Muscle of leg (tissue), 16 donors: ENCODE data around the gene TMEM183A. TPM values are rescaled to one million over a fixed set of nuclear protein-coding genes. Genes with fewer than 3 reads are reported as not detected.

Experiments used
- DNase-seq: peaks from one replicate; pipeline ENCODE4 v3.0.0; 2013
- H3K27ac ChIP-seq: one replicate; pipeline ENCODE4 v1.5.1; 2013; ENCODE audit warnings: mild to moderate bottlenecking, low read length, control low read depth
- H3K27me3 ChIP-seq: one replicate; pipeline ENCODE4 v1.6.1; 2013; ENCODE audit warnings: low read length; ENCODE audit not compliant: control insufficient read depth, insufficient read depth
- H3K36me3 ChIP-seq: one replicate; pipeline ENCODE4 v1.6.1; 2013; ENCODE audit warnings: low read length; ENCODE audit not compliant: control insufficient read depth, insufficient read depth
- H3K4me1 ChIP-seq: one replicate; pipeline ENCODE4 v1.6.1; 2013; ENCODE audit warnings: low read length; ENCODE audit not compliant: control insufficient read depth, insufficient read depth
- H3K4me3 ChIP-seq: one replicate; pipeline ENCODE4 v1.5.1; 2013; ENCODE audit warnings: low read length, control low read depth
- H3K9me3 ChIP-seq: replicated peaks from 2 replicates; pipeline ENCODE4 v1.6.1; 2013; ENCODE audit warnings: low read depth, low read length; ENCODE audit not compliant: control insufficient read depth
- WGBS: methylation state at CpG from one replicate; pipeline ENCODE4 v1.1.5; 2013; ENCODE audit warnings: missing lambda C conversion rate; ENCODE audit not compliant: insufficient coverage; 5-methylcytosine and 5-hydroxymethylcytosine counted together
- long read RNA-seq, 11 donors: transcript quantifications; one replicate each; lab custom pipeline, GENCODE V29; 2026
- polyA plus RNA-seq, 8 donors: library from polyadenylated mRNA; unstranded; fragments of 120-200 nt; gene quantifications; one replicate each; pipeline versions ENCODE4 v1.2.1 to v1.2.3, GENCODE V29; 2013; ENCODE audit warnings: inconsistent platforms in 1 of 8, low replicate concordance in 1 of 8; ENCODE audit not compliant: insufficient read length in 8 of 8, insufficient read depth in 1 of 8
- total RNA-seq: library from RNA; stranded (reverse); fragments of 120-200 nt; gene quantifications from one replicate; pipeline ENCODE4 v1.2.4, GENCODE V29; 2013

TMEM183A gene, protein sequence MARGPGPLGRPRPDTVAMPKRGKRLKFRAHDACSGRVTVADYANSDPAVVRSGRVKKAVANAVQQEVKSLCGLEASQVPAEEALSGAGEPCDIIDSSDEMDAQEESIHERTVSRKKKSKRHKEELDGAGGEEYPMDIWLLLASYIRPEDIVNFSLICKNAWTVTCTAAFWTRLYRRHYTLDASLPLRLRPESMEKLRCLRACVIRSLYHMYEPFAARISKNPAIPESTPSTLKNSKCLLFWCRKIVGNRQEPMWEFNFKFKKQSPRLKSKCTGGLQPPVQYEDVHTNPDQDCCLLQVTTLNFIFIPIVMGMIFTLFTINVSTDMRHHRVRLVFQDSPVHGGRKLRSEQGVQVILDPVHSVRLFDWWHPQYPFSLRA
- total RNA-seq, result 42.9 TPM
- polyA plus RNA-seq, result 10 to 100 TPM; 34.5 to 47.3 (median 40.2) TPM
- long read RNA-seq, donor 1, transcript TMEM183A-201 (8 exons, 3,019 nt), result major isoform, 5 of 5 reads
- long read RNA-seq, donor 1, partial matches to known transcripts, result 0 of 5 reads
- long read RNA-seq, donor 1, other reads (novel, unspliced or antisense), result 0 of 5 reads
- long read RNA-seq, donor 2, result 0 reads
- long read RNA-seq, donor 3, partial matches to known transcripts, result 10 of 16 reads
- long read RNA-seq, donor 3, other reads (novel, unspliced or antisense), result 0 of 16 reads
- long read RNA-seq, donor 4, transcript TMEM183A-201 (8 exons, 3,019 nt), result major isoform, 5 of 5 reads
- long read RNA-seq, donor 4, partial matches to known transcripts, result 0 of 5 reads
- long read RNA-seq, donor 4, other reads (novel, unspliced or antisense), result 0 of 5 reads
- long read RNA-seq, donor 5, transcript TMEM183A-201 (8 exons, 3,019 nt), result major isoform, 12 of 43 reads
- long read RNA-seq, donor 5, partial matches to known transcripts, result 30 of 43 reads
- long read RNA-seq, donor 5, other reads (novel, unspliced or antisense), result 0 of 43 reads
- long read RNA-seq, donor 6, transcript TMEM183A-201 (8 exons, 3,019 nt), result major isoform, 10 of 26 reads
- long read RNA-seq, donor 6, partial matches to known transcripts, result 16 of 26 reads
- long read RNA-seq, donor 6, other reads (novel, unspliced or antisense), result 0 of 26 reads
- long read RNA-seq, donor 7, transcript TMEM183A-201 (8 exons, 3,019 nt), result major isoform, 13 of 19 reads
- long read RNA-seq, donor 7, partial matches to known transcripts, result 0 of 19 reads
- long read RNA-seq, donor 7, other reads (novel, unspliced or antisense), result 6 of 19 reads
- long read RNA-seq, donor 8, transcript TMEM183A-201 (8 exons, 3,019 nt), result major isoform, 7 of 14 reads
- long read RNA-seq, donor 8, partial matches to known transcripts, result 7 of 14 reads
- long read RNA-seq, donor 8, other reads (novel, unspliced or antisense), result 0 of 14 reads
- long read RNA-seq, donor 9, transcript TMEM183A-201 (8 exons, 3,019 nt), result major isoform, 7 of 14 reads
- long read RNA-seq, donor 9, partial matches to known transcripts, result 7 of 14 reads
- long read RNA-seq, donor 9, other reads (novel, unspliced or antisense), result 0 of 14 reads
- long read RNA-seq, donor 10, transcript TMEM183A-201 (8 exons, 3,019 nt), result major isoform, 10 of 18 reads
- long read RNA-seq, donor 10, partial matches to known transcripts, result 8 of 18 reads
- long read RNA-seq, donor 10, other reads (novel, unspliced or antisense), result 0 of 18 reads
- long read RNA-seq, donor 11, transcript TMEM183A-201 (8 exons, 3,019 nt), result major isoform, 6 of 12 reads
- long read RNA-seq, donor 11, partial matches to known transcripts, result 6 of 12 reads
- long read RNA-seq, donor 11, other reads (novel, unspliced or antisense), result 0 of 12 reads

DNA sequence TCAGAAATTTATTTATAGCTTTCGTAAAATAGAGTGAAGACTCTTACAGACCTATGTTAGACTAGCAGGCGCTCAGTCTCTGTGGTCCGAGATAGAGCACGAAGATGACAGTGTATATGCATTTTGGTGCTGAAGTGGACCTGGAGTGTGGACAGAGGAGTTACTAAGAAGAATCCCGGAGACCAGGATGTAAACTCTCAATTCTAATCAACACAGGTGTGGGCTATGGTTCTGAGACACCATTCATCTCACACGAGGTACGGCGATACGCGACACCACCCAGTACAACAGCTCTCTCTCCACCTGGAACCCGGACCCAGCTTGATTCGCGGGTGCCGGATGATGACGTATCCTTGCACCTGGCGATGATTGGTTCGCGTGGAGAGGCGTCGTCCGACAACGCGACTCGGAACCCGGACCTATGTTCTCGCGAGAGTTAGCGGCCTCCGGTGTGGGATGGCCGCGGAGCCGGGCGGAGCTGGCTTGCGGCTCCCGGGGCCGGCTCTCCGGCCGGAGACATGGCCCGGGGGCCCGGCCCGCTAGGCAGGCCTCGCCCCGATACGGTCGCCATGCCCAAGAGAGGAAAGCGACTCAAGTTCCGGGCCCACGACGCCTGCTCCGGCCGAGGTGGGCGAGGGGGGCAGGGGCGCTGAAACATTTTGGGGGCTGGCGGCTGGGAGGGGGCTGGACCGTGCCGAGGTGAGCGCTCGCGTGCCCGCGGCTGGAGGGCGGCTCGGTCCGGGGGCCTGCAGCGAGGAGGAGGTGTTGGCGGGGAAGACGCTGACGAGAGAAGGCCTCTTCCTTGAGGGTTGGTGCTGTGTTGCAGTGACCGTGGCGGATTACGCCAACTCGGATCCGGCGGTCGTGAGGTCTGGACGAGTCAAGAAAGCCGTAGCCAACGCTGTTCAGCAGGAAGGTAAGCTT is at the start of gene TMEM183A:
Gene TMEM183A, plus strand, starts transcription at position 427 of the 924 bp plus-strand sequence. Its CDS starts 92 bp downstream, at position 519.
- Histone ChIP-seq H3K36me3 (peaks cover 14% of the 10 kb centered on the region), H3K27ac (peak within 1 kb of the TSS; percentile 84), H3K4me1 (peaks cover 10% of the 10 kb centered on the region), H3K27me3 (no peaks in the 10 kb centered on the region), H3K4me3 (peak within 1 kb of the TSS; percentile 52), H3K9me3 (no peaks in the 10 kb centered on the region)
- WGBS, result under 1% methylated on average over 71 of the region's 78 CpGs
- peak; percentile 99 for DNase-seq

DNA sequence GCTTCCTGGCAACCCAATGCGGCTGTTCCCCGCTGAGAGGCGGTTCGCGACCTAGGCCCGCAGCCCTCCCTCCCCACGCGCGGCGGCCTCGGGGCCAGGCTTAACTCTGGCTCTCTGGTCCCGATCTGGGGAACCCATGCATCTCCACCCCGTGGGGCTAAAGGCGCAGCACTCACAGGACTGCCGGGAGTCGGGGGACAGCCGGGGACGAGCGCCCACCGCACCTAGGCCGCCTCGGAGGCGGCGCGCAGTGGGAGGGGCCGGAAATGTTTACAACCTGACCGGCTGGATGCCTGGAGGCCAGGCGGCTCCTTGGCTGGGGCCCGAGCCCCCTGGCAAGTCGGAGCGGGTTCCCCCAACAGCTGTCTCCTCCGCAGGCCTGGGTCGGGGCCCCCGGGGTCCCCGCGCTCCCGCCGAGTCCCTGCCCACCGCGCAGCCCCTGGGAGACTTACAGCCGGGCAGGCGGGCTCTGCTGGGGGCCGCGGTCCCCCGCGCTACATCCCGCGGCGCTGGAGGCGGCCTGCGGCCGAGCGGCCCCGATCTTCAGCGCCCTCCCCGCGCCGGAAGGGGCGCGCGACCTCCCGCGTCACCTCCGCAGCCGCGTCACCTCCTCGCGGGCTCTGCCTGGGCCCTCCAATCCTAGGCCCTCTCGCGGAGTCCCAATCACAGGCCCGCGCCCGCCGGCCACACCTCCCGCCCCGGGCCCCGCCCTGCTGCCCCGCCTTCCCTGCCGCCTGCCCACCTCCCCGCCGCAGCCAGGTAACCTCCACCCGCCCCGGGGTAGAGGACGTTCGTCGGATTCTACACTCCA is 49.2 kb upstream of the TMEM183A start, which contains the start of gene ADIPOR1:
Gene ADIPOR1, minus strand, starts transcription at position 580 of the 811 bp plus-strand sequence. CDS start 7,242 bp downstream, outside the sequence.
- Histone ChIP-seq H3K9me3 (no peaks in the 10 kb centered on the region), H3K4me3 (peak within 1 kb of the TSS; percentile 94), H3K36me3 (peaks cover 26% of the 10 kb centered on the region), H3K27me3 (no peaks in the 10 kb centered on the region), H3K4me1 (peaks cover 51% of the 10 kb centered on the region), H3K27ac (peak within 1 kb of the TSS; percentile 87)
- DNase-seq, result peak; percentile 95
- under 1% methylated on average over 80 of the region's 86 CpGs for WGBS

DNA sequence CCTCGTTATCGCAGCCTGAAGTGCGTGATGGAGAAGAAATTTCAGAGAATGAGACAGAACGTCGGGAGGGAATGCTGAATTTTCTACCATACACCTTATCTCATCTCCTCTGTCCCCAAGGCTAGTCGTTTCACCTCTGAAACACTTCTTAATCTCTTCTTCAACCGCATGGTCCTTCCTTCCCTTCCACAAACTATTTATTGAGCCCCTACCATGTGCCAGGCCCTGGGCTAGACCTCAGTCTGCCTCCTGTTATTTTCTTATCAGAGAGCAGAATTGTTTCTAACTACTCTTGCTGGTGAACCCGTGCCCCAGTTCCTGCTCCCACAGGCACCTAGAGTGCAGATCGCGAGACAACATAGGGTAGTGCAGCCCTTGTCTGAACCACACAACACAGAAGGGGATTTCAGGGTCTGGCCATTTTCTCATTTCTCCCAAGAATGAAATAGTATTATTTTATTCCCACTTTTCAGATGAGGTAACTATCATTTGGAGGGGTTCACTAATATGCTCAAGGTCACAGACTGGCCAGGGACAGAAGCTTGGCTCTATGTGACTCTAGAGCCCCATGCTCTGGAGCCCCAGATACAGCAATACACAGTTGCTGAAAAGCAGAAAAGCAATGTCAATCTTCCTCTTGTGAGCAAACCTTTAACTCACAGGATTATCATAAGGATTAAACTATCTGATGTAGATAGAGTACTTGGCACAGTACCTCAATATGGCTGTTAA is 48.5 kb upstream of the TMEM183A start:
- DNase-seq, result no peak
- Histone ChIP-seq H3K9me3 (no peaks in the 10 kb centered on the region), H3K27ac (peak overlapping the region; percentile 76), H3K36me3 (peaks cover 33% of the 10 kb centered on the region), H3K27me3 (no peaks in the 10 kb centered on the region), H3K4me3 (peak overlapping the region; percentile 70), H3K4me1 (peaks cover 55% of the 10 kb centered on the region)
- 0% methylated on average over 5 of the region's 10 CpGs for WGBS

DNA sequence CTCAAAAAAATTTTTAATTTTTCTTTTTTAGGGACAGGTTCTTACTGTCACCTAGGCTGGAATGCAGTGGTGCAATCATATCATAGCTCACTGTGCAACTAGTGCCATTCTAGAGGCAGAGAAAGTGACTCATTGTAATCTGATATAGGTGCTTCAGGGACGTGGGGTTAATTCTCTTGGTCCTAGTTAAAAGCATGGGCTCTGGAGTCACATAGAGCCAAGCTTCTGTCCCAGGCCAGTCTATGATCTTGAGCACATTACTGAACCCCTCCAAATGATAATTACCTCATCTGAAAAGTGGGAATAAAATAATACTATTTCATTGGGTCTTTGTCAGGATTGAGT is 47.9 kb upstream of the TMEM183A start:
- Histone ChIP-seq H3K4me1 (peaks cover 55% of the 10 kb centered on the region), H3K27me3 (no peaks in the 10 kb centered on the region), H3K4me3 (no peak overlapping the region), H3K9me3 (no peaks in the 10 kb centered on the region), H3K36me3 (peaks cover 33% of the 10 kb centered on the region), H3K27ac (peak overlapping the region; percentile 76)
- WGBS, result no CpG with 5 or more reads among the region's 1 CpG
- DNase-seq, result no peak

DNA sequence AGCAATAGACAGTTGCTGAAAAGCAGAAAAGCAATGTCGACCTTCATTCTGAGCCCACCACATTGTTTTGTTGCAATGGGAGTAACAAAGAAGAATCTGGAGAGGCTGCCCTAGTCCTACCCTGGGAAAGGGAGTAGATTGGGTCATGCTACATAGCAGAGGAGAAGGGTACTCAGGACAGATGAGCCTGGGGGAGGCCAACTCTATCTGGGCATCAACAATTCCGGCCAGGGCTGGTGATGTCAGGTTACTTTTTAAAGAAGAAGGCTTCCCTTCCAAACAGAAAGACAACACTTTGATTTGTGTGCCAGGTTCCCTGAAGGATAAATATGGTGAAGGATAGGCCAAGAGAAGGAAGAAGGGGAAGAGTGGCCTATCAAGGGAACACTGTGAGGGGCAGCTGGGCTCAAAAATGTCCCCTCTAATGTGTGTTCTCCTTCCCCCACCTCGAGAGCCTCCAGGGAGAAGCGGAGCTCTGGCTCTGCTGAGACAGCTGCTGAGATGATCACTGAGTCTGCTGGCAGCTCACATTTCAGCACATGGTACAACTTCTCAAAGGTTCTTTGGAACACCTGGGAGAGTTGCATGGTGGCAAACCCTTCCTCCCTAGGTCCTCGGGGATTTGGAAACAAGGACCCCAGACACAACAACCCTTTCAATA is 45.8 kb upstream of the TMEM183A start:
- H3K4me3 ChIP-seq, result no peak overlapping the region
- H3K27me3 ChIP-seq, result no peaks in the 10 kb centered on the region
- H3K36me3 ChIP-seq, result peaks cover 36% of the 10 kb centered on the region
- H3K27ac ChIP-seq, result peak overlapping the region; percentile 89
- peak; percentile 64 for DNase-seq
- no peaks in the 10 kb centered on the region for H3K9me3 ChIP-seq
- peaks cover 76% of the 10 kb centered on the region for H3K4me1 ChIP-seq
- 68% methylated on average over 3 of the region's 5 CpGs for WGBS

DNA sequence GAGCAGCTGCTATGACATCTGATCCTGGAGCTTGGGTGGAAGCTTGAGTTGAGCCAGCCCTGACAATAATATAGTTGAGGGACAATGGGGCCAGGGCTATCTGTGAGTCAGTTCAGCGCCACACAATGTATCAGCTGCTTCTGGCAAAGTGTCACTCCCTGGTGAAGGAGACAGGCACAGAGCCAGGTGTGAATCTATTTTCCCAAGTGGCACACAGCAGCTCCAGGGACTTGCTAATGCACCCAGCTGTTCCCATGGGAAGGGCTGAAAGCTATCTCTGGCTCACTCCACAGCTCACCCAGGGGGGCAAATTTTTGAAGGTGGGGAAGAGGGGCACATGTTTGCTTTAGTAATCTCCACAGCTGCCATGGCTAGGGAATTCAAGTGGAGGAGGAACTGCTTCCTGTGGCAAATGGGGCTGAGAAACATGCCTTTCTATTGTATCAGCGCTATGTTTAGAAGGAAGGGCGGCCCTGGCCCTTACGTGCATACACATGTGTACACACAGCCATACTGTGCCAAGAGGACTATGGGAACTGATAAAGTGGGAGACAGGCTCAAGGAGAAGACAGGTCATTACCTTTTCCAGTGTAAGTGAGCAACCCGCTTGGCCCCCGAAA is 42.3 kb upstream of the TMEM183A start:
- Histone ChIP-seq H3K27ac (peak overlapping the region; percentile 96), H3K4me3 (no peak overlapping the region), H3K27me3 (no peaks in the 10 kb centered on the region), H3K4me1 (peaks cover 69% of the 10 kb centered on the region), H3K36me3 (peaks cover 34% of the 10 kb centered on the region), H3K9me3 (no peaks in the 10 kb centered on the region)
- DNase-seq, result peak; percentile 80
- WGBS, result 77% methylated on average over 4 of the region's 6 CpGs

DNA sequence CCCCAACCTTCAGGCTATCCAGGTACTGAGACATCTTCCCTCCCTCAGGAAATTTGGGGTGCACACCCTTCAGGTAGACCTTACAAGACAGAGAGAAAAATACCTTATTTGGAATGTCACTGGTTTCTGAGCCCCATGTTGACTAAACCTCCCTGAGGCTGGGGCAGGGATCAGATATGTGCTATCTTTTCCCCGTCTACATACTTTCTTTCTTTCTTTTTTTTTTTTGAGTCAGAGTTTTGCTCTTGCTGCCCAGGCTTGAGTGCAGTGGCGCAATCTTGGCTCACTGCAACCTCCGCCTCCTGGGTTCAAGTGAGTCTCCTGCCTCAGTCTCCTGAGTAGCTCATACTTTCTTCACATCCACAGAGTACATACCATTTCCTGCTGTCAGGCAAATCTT is 41.8 kb upstream of the TMEM183A start:
- WGBS, result 100% methylated on average over 2 of the region's 3 CpGs
- peaks cover 34% of the 10 kb centered on the region for H3K36me3 ChIP-seq
- H3K4me3 ChIP-seq, result no peak overlapping the region

More for the DNA sequence above, 41.8 kb upstream of the TMEM183A start:
- H3K27ac ChIP-seq, result peak overlapping the region; percentile 96
- no peaks in the 10 kb centered on the region for H3K27me3 ChIP-seq
- H3K9me3 ChIP-seq, result no peaks in the 10 kb centered on the region
- H3K4me1 ChIP-seq, result peaks cover 64% of the 10 kb centered on the region
- no peak for DNase-seq
